Globus pallidus (tissue), 1 donor: ENCODE data around the gene ALDOA.
"Not testable (repeated sequence)": the region's sequence is repeated elsewhere in the genome, so short reads cannot be mapped to it uniquely, and the experiment has no call there.

ENCODE experiments used
- DNase-seq: peaks from one replicate; pipeline ENCODE4 v3.0.0-alpha.2; 2015; ENCODE audit warnings: low spot score

Gene ALDOA

DNA sequence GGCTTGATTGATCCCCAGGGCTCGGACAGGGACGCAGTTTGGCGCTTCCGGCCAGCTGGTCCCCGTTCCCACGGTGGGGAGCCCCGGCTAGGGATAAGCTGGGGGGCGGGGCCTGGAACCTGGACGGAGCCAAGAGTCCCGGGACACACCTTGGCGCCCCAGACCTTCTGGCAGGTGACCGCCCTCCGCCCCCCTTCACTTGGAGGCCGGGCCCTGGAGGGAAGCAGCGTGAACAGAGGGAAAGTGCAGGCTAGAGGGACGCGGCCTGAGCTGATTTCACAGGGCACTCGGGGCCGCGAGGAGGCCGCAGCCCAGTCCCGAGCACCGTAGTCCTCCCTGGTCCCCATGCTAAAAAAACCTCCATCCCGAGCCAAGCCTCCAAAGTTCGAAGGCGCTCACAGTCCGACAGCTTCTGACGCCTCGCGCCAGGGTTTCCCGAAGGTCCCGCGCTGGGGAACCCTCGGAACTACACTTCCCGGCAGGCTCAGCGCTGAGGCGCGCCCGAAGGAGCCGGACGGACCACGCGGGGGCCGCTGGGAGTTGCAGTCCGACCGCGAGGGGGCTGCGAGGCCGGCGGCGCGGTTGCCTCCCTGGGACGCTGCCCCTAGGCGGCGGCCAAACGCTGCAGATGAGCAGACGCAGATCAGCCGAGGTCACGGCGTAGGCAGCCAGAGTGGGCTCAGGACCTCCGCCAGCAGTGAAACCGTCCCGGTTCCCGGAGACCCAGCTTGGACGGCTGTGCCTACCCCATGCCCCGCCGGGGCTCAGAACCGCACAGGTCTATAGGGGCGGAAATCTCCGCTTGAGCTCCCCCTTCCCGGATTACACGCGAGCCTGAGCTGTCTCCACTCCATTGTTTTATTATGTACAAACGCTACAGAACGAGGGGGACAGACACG is 26.2 kb downstream of the ALDOA start, which contains the start of gene TBX6:
TSS of gene TBX6 (minus strand) at position 451 of the 899 bp plus-strand sequence. CDS start 731 bp downstream, outside the sequence.
- peak; percentile 92 for DNase-seq

GRCh38 chr16:30092373-30093010 is 26.9 kb downstream of the ALDOA start:
- DNase-seq, result peak; percentile 84

DNA sequence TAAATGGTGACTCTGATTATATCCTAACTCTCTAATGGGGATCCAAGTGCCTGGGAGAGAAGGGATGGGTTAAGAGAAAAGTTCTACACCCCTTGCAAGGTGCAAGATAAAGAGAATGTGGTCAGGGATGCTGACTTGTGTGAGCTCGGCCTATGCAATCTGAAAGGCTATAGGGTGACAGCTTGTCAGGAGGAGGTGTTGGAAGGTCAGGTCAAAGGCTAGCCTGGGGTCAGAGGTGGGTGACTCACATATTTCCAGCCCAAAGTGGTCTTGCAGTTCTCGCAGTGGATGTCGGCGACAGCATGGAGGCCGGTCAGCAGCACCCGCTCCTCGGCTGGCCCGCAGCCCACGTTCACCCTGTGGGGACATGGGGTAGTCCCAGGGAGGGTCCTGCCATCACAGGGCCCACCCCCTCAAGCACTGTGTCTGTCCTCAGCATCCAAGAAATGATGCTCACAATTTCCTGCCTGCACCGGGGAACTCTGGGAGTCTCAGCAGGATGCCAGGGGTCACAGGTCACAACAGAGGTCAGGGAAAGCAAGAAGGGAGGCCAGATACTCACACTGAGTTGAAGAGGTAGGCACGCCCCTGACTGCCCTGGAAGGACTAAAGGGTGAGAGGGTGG is 29.1 kb downstream of the ALDOA start:
- DNase-seq, result no peak

DNA sequence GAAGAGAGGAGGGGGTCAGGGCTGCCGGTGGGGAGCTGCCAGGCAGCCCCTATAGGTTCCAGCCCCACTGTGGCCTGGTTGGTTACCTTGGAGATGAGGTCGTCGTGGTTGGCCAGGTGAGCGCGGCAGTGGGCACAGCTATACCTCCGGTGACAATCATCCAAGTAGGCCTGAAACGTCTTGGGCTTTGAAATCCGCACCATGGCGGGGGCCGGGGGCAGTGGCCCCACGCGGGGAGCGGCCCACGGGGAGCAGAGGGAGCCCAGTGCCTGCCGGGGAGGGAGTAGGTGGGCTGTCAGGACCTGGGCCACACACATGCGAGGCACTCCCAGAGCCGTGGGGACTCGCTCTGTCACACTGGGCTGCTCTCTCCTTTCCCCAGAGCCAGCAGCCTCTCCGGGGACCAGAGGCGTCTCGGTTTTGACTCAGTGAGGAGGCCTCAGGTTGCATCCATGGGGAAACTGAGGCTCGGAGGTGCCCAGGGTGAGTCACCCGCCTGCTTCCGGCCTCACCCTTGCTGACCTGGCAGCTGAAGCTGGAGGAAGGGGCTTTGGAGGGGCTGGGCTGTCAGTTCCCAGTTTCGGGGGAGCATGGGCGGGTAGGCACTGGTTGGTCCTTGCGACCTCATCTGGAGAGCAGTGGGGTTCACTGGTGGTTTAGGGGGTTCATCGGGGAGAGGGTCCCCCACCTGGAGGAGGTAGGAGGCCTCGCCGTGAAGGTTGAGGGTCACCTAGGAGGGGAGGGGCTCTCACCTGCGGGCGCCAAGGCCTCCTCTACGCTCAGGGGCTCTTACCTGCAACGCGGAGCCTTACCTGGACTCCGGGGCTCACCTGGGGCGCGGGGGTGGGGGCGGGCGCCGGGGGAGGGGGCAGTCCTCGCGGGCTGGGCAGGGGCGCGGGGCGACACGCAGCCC is 29.9 kb downstream of the ALDOA start:
- DNase-seq, result no peak

DNA sequence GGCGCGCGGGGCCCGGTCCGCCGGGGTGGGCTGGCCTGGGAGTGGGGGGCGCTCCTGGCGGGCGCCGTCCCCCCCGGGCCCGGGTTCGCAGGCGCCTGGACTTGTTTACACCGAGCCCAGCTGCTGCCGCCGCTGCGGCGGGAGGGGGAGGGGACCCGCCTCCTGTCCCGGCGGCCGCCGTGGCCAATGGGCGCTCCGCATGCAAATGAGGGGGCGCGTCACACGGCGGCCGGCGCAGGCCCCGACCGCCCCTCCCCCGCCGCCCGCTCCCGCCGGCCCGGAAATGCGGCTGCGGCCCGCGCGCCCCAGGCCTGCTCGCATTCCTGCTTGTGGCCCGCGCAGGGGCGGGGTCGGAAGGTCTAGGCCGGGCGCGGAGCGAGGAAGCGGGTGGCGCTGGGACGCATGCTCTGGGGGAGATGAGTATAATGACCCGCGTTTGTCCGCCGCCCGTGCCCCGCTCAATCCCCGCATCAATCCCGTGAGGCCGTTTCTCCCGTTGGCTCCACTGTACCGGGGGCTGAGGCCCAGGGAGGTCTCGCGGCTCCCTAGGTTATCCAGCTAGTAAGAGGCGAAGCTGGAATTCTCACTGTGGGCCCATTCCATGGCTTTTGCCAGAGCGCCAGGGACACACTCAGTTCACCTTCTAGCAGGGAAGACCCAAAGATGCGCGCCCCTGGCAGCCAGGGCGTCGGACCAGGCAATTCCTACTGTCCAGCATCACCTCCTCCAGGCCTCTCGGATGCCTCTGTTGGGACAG is 30.7 kb downstream of the ALDOA start, which contains the start of gene YPEL3:
TSS of gene YPEL3 (minus strand) at position 109 of the 757 bp plus-strand sequence. CDS start 731 bp downstream, outside the sequence.
- DNase-seq, result peak; percentile 89

DNA sequence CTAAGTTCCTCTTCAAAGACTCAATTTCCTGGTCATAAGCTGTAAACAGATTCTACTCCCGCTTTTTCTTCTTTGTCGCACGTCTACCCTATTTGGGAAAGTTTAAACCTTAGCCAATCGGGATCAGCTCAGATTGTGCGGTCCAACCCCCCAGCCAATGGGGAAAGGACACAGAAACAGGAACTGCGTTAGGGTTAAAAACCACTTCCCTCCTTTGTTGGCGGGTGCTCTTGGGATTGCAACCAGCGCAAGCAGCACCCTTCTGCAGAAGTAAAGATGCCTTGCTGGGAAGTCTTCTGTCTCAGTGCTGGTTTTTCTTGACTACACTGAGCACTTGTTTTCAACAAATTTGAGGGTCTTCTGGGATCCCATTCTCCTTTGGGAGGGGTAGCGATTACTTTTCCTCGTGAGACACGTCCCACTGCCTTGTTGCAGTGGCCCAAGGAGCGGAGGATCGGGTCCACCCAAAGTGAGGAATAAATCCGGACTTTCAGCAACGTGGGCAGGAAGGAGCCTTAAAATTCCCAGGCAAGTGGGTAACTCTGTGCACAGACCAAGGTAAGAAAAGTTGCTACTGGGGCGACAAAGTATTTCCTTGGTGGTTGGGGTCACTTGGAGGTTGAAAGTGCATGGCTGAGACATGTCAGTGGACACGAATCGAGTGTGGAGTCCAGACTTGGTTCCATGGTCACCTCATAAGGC is 31.5 kb downstream of the ALDOA start:
- no peak for DNase-seq

GRCh38 chr16:30104090-30104489 is 38.5 kb downstream of the ALDOA start:
- no peak for DNase-seq

DNA sequence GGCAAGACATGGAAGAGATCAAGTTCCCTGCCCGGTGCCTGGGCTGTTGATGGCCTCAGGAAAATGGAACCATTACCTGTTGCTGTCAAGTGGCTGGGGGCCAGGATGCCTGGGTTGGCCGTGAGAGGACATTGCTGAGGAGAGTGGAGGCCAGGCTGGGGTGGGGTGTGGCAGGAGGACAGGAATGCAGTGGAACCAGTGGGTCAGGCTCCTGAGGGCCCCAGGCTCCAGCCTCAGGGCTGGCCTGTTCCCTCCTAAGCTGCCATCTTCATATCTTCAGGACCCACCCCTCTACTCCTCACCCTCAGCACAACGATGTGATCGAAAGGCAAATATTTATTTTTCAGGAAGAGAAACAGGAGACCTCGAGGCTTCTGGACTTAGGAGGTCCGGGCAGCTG is 38.9 kb downstream of the ALDOA start:
- no peak for DNase-seq

DNA sequence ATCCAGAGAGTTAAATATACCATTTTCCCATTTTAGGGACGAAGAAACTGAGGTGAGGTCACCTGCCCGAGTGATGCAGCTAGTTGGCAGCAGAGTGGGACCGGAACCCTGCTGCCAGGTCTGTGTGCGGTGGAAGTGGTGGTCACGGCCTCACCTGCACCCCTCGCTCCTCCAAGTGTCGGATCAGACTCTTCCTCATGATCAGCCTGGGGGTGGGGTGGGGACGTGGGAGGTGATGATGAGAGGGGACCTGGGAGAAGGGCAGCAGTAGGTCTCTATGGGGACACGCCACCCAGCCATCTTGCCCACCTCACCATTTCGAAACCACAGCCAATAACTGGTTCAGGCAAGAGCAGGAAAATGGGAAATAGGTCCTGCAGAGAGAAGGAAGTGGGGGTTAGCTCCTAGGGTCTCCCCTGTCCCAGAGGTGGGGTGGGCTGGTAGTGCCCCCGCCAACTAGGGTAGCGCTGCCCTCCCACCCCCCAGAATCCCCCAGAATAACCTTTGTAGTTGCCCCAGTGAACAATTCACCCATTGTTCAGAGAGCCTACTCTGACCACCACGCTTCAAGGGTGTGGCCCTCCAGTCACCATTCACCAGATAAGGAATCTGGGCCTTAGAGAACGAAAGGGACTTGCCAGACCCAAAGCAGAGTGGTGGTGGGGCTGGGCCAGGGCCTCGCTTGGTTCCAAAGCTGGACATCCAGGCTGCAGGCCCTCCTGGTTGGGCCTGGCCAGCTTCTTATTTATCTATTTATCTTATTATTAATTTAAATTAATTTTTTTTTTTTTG is 42.7 kb downstream of the ALDOA start:
- DNase-seq, result no peak

DNA sequence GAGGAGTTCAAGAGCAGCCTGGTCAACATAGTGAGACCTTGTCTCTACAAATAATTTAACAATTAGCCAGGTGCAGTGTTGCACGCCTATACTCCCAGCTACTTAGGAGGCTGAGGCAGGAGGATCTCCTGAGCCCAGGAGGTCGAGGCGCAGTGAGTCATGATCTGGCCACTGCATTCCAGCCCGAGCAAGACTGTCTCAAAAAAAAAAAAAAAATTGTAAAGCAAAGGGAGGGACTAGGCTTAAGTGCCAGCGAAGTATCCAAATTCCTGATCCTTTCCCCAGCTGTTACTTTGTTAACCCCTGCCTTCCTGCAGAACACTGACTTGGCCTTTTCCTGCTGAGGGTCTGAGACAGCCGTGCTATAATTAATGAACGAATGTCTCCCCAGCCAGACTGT is 45.1 kb downstream of the ALDOA start:
- DNase-seq, result no peak

DNA sequence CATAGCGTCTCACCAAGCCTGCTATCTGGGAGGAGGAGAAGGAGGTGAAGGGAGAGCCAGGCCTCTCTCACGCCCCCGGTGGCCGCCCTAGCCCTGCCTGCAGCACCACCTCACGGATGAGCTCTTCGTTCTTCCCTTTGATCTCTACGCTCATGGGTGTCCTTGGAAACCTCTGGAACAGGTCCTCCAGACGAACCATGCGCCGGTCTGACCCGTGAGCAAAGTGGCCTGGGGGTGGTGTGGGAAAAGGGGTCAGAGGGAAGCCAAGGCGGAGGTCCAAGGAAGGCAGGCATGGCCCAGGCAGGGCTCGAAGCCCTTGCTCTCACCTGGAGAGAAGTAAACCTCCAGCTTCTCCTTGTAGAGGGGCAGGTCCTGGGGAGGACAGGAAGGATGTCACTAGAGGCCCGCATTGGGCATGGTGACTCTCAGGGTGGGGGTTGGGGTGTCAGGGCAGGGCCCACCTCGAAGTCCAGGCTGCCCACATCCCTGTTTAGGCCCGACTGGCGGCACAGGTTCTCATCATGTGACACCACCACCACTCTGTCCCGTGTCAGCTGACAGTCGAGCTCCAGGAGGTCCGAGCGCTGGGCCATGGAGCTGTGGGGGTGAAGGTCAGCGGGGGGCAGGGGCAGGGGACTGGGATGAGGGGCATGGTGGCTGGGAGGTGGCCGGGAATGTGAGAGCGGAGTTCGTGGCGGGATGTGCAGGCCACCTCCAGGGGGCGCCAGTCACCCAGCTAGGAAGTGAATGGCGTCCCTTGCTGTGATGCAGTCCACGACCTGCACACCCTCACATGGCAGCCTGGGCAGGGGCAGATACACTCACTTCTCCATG is 46.9 kb downstream of the ALDOA start:
- no peak for DNase-seq

- no peak for DNase-seq
Measured at GRCh38 chr16:30113031-30113710, 47.6 kb downstream of the ALDOA start, which contains the start of gene GDPD3. GDPD3 (minus strand) TSS chr16:30113537; CDS start chr16:30113478, 59 bp downstream.

- no peak for DNase-seq
Measured at GRCh38 chr16:30113711-30114333, 48.3 kb downstream of the ALDOA start.

DNA sequence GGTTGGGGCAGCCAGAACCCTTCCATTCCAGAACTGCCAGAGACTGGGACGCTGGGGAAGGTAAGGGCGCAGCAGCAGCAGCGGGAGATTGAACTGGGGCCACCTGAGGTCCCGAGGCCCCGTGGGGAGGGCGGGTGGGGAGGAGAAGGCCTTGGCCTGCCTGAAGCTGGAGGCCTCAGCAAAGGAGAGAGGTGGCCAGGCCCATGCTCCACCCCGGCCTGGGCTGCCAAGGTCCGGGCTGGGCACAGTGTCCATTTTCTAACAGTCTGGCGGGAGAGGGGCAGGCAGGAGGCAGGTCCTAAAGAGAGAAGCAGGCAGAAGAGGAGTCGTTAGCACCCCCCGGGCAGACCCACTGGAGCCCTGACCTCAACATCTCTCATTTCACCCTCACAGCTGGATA is 48.9 kb downstream of the ALDOA start:
- DNase-seq, result no peak

DNA sequence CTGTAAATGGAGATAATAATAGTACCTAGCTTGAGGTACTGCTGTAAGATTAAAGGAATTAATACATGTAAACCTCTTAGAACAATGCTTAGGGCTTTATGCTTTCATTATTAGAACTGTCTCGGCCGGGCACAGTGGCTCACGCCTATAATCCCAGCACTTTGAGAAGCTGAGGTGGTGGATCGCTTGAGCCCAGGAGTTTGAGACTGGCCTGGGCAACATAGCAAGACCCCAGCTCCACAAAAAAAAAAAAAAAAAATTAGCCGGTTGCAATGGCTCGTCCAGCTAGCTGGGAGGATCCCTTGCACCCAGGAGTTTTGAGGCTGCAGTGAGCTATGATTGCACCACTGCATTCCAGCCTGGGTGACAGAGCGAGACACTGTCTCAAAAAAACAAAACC is 49.3 kb downstream of the ALDOA start:
- not testable (repeated sequence) for DNase-seq

GRCh38 chr16:30115238-30115637 is 49.7 kb downstream of the ALDOA start:
- no peak for DNase-seq
